ENCODE measurements around the gene NLRC3.

The NLRC3 gene

GRCh38 chr16:3564889-3565141 is 12.4 kb downstream of the NLRC3 start:
- no peak for DNase-seq (ENCODE audit: low read depth)

GRCh38 chr16:3564130-3564888 is 12.9 kb downstream of the NLRC3 start:
- no peak for TF ChIP-seq CTCF (IDR thresholded peaks at IDR 0.05; ENCODE audit: insufficient read depth, low read depth, low read length, missing control alignments)
- H3K4me3 ChIP-seq (ENCODE audit: low read length) = no peak overlapping the region
- DNase-seq (ENCODE audit: low read depth) = no peak

More at GRCh38 chr16:3564889-3565141, 12.4 kb downstream of the NLRC3 start:
- TF ChIP-seq CTCF (IDR thresholded peaks at IDR 0.05; ENCODE audit: insufficient read depth, low read depth, low read length, missing control alignments) = no peak
- H3K4me3 ChIP-seq (ENCODE audit: low read length) = no peak overlapping the region

GRCh38 chr16:3562914-3563480 is 14.2 kb downstream of the NLRC3 start:
- no peak for DNase-seq (ENCODE audit: low read depth)
- no peak for TF ChIP-seq CTCF (IDR thresholded peaks at IDR 0.05; ENCODE audit: insufficient read depth, low read depth, low read length, missing control alignments)
- no peak overlapping the region for H3K4me3 ChIP-seq (ENCODE audit: low read length)

- no peak for TF ChIP-seq CTCF (IDR thresholded peaks at IDR 0.05; ENCODE audit: insufficient read depth, low read depth, low read length, missing control alignments)
- DNase-seq (ENCODE audit: low read depth) = no peak
- H3K4me3 ChIP-seq (ENCODE audit: low read length) = no peak overlapping the region
These were observed 15.6 kb downstream of the NLRC3 start for GRCh38 chr16:3561626-3562025.

- no peak for TF ChIP-seq CTCF (IDR thresholded peaks at IDR 0.05; ENCODE audit: insufficient read depth, low read depth, low read length, missing control alignments)
These were observed 22.8 kb downstream of the NLRC3 start for GRCh38 chr16:3554351-3554928.

GRCh38 chr16:3553138-3553923 is 23.9 kb downstream of the NLRC3 start:
- H3K4me3 ChIP-seq (ENCODE audit: low read length) = no peak overlapping the region
- no peak for DNase-seq (ENCODE audit: low read depth)
- no peak for TF ChIP-seq CTCF (IDR thresholded peaks at IDR 0.05; ENCODE audit: insufficient read depth, low read depth, low read length, missing control alignments)

More at GRCh38 chr16:3554351-3554928, 22.8 kb downstream of the NLRC3 start:
- no peak for DNase-seq (ENCODE audit: low read depth)
- no peak overlapping the region for H3K4me3 ChIP-seq (ENCODE audit: low read length)
